H9 (cell line): ENCODE measurements around the gene MON2. TPM values are rescaled to one million over a fixed set of nuclear protein-coding genes. Genes with fewer than 3 reads are reported as not detected.

Source experiments
- DNase-seq: peaks from one replicate; pipeline ENCODE4 v3.0.0-alpha.2; 2017
- H2AFZ ChIP-seq: one replicate; pipeline ENCODE4 v1.6.1; 2013; ENCODE audit warnings: mild to moderate bottlenecking, low read length, control low read depth, moderate library complexity
- H2AK5ac ChIP-seq: 2 replicates; pipeline ENCODE4 v1.6.1; 2013; ENCODE audit warnings: low read length, control low read depth, mixed read lengths; ENCODE audit not compliant: insufficient read length
- H2BK120ac ChIP-seq: one replicate; pipeline ENCODE4 v1.6.1; 2013; ENCODE audit warnings: low read depth, mild to moderate bottlenecking, low read length, control low read depth, inconsistent platforms; ENCODE audit not compliant: poor library complexity, severe bottlenecking
- H2BK12ac ChIP-seq: 2 replicates; pipeline ENCODE4 v1.6.1; 2013; ENCODE audit warnings: low read length, control low read depth, mixed read lengths, low read depth; ENCODE audit not compliant: insufficient read length
- H2BK15ac ChIP-seq: 2 replicates; pipeline ENCODE4 v1.6.1; 2013; ENCODE audit warnings: low read depth, low read length, control low read depth
- H2BK20ac ChIP-seq: one replicate; pipeline ENCODE4 v1.6.1; 2013; ENCODE audit warnings: low read depth, mild to moderate bottlenecking, low read length, control low read depth, inconsistent platforms; ENCODE audit not compliant: poor library complexity, severe bottlenecking
- H2BK5ac ChIP-seq: 2 replicates; pipeline ENCODE4 v1.6.1; 2013; ENCODE audit warnings: low read length, control low read depth, mixed read lengths; ENCODE audit not compliant: insufficient read length
- H3K14ac ChIP-seq: 2 replicates; pipeline ENCODE4 v1.6.1; 2013; ENCODE audit warnings: low read length, control low read depth; ENCODE audit not compliant: insufficient read depth
- H3K18ac ChIP-seq: 2 replicates; pipeline ENCODE4 v1.6.1; 2013; ENCODE audit warnings: low read depth, mild to moderate bottlenecking, mixed read lengths, low read length, control low read depth; ENCODE audit not compliant: insufficient read length
- H3K23ac ChIP-seq: 2 replicates; pipeline ENCODE4 v1.6.1; 2013; ENCODE audit warnings: low read length, control low read depth, mixed read lengths, low read depth; ENCODE audit not compliant: insufficient read length
- H3K23me2 ChIP-seq: 2 replicates; pipeline ENCODE4 v1.6.1; 2013; ENCODE audit warnings: low read depth, mild to moderate bottlenecking, mixed read lengths, low read length, control low read depth; ENCODE audit not compliant: insufficient read length, poor library complexity, severe bottlenecking
- H3K27ac ChIP-seq: 2 replicates; pipeline ENCODE4 v1.5.1; 2013; ENCODE audit warnings: low read length, control low read depth, mixed read lengths, low read depth; ENCODE audit not compliant: insufficient read length
- H3K27me3 ChIP-seq: 2 replicates; pipeline ENCODE4 v1.6.1; 2013; ENCODE audit warnings: low read length, control low read depth, inconsistent platforms; ENCODE audit not compliant: insufficient read depth
- H3K4ac ChIP-seq: 2 replicates; pipeline ENCODE4 v1.6.1; 2013; ENCODE audit warnings: low read depth, mild to moderate bottlenecking, control low read depth, inconsistent platforms, low read length, moderate library complexity
- H3K4me1 ChIP-seq: 2 replicates; pipeline ENCODE4 v1.6.1; 2013; ENCODE audit warnings: low read length, control low read depth, inconsistent platforms; ENCODE audit not compliant: insufficient read depth
- H3K4me2 ChIP-seq: 2 replicates; pipeline ENCODE4 v1.6.1; 2013; ENCODE audit warnings: low read length, control low read depth, mixed read lengths; ENCODE audit not compliant: insufficient read length, insufficient read depth
- H3K56ac ChIP-seq: 2 replicates; pipeline ENCODE4 v1.6.1; 2013; ENCODE audit warnings: low read depth, mild to moderate bottlenecking, mixed read lengths, low read length, control low read depth; ENCODE audit not compliant: insufficient read length
- H3K79me1 ChIP-seq: 2 replicates; pipeline ENCODE4 v1.6.1; 2013; ENCODE audit warnings: low read depth, mild to moderate bottlenecking, moderate library complexity, low read length, control low read depth, inconsistent platforms; ENCODE audit not compliant: insufficient read depth, poor library complexity, severe bottlenecking
- H3K79me2 ChIP-seq: 2 replicates; pipeline ENCODE4 v1.6.1; 2013; ENCODE audit warnings: low read length, control low read depth, inconsistent platforms; ENCODE audit not compliant: insufficient read depth
- H3K9ac ChIP-seq: 2 replicates; pipeline ENCODE4 v1.6.1; 2013; ENCODE audit warnings: low read length, control low read depth, mixed read lengths; ENCODE audit not compliant: insufficient read length; ENCODE audit errors: extremely low read depth
- H3K9me3 ChIP-seq: one replicate; pipeline ENCODE4 v1.6.1; 2013; ENCODE audit warnings: low read depth, low read length, inconsistent platforms; ENCODE audit not compliant: control insufficient read depth
- H3T11ph ChIP-seq: one replicate; pipeline ENCODE4 v1.6.1; 2013; ENCODE audit warnings: mild to moderate bottlenecking, low read length, control low read depth, inconsistent platforms
- H4K20me1 ChIP-seq: one replicate; pipeline ENCODE4 v1.6.1; 2013; ENCODE audit not compliant: control insufficient read depth, insufficient read length, insufficient read depth
- H4K5ac ChIP-seq: 2 replicates; pipeline ENCODE4 v1.6.1; 2013; ENCODE audit warnings: low read depth, mild to moderate bottlenecking, mixed read lengths, low read length, control low read depth; ENCODE audit not compliant: insufficient read length
- H4K8ac ChIP-seq: replicated peaks from 2 replicates; pipeline ENCODE4 v1.6.1; 2013; ENCODE audit warnings: low read length, control low read depth, mixed read lengths, low read depth; ENCODE audit not compliant: insufficient read length
- H4K91ac ChIP-seq: 2 replicates; pipeline ENCODE4 v1.6.1; 2013; ENCODE audit warnings: low read depth, mild to moderate bottlenecking, moderate library complexity, mixed read lengths, low read length, control low read depth; ENCODE audit not compliant: insufficient read length
- H3K27ac Mint-ChIP-seq, 3 experiments: 2 replicates in 2 of 3; 3 replicates in 1 of 3; pipeline ENCODE4 v1.8.0; 2020 to 2021; ENCODE audit warnings: mixed read lengths in 3 of 3, mild to moderate bottlenecking in 1 of 3, moderate library complexity in 1 of 3
- H3K27me3 Mint-ChIP-seq: 2 replicates; pipeline ENCODE4 v1.8.0; 2021; ENCODE audit warnings: low read depth, mild to moderate bottlenecking, moderate library complexity, mixed read lengths
- H3K36me3 Mint-ChIP-seq, 3 experiments: 2 replicates in 2 of 3; 3 replicates in 1 of 3; pipeline ENCODE4 v1.8.0; 2020 to 2021; ENCODE audit warnings: low read depth in 3 of 3, mixed read lengths in 3 of 3; ENCODE audit not compliant: insufficient read depth in 1 of 3
- H3K4me1 Mint-ChIP-seq, 2 experiments: 2 replicates each; pipeline ENCODE4 v1.8.0; 2020; ENCODE audit warnings: mixed read lengths in 2 of 2
- H3K4me3 Mint-ChIP-seq, 2 experiments: 2 replicates in 1 of 2; 3 replicates in 1 of 2; pipeline ENCODE4 v1.8.0; 2020 to 2021; ENCODE audit warnings: mild to moderate bottlenecking in 2 of 2, mixed read lengths in 2 of 2, moderate library complexity in 1 of 2
- H3K9me3 Mint-ChIP-seq, 2 experiments: 2 replicates in 1 of 2; 3 replicates in 1 of 2; pipeline ENCODE4 v1.8.0; 2020; ENCODE audit warnings: mild to moderate bottlenecking in 2 of 2, mixed read lengths in 2 of 2, moderate library complexity in 1 of 2
- CTCF ChIP-seq: fragments of 200-600 bp; sonication (generic); conservative IDR thresholded peaks from 3 replicates; pipeline ENCODE4 v1.8.0; 2021; ENCODE audit warnings: antibody characterized with exemption, mild to moderate bottlenecking
- WGBS: extraction: QIAGEN DNeasy Blood & Tissue Kit; methylation state at CpG from one replicate; pipeline ENCODE4 v1.1.7; 2013; ENCODE audit warnings: missing lambda C conversion rate, low lambda C conversion rate, mixed read lengths; ENCODE audit not compliant: insufficient read length; ENCODE audit errors: extremely low coverage; 5-methylcytosine and 5-hydroxymethylcytosine counted together
- total RNA-seq: library from RNA; stranded (reverse); gene quantifications from 2 replicates; pipeline ENCODE4 v1.2.1, GENCODE V29; 2021

The MON2 gene
- total RNA-seq, 1 experiment from 2014 or later, result 21.9 TPM

- Histone ChIP-seq H4K5ac (no peak overlapping the region), H3K14ac (no peak overlapping the region), H2BK15ac (no peak overlapping the region), H3K23me2 (no peaks in the 10 kb centered on the region), H3K4me1 (no peaks in the 10 kb centered on the region), H3K4ac (no peak overlapping the region), H4K91ac (no peak overlapping the region), H2BK120ac (no peak overlapping the region), H2AFZ (no peak overlapping the region), H2BK5ac (no peak overlapping the region), H3K4me2 (no peak overlapping the region), H2AK5ac (no peak overlapping the region), H3K79me1 (peaks cover 6% of the 10 kb centered on the region), H3K27ac (no peak overlapping the region), H4K20me1 (no peaks in the 10 kb centered on the region), H3K27me3 (no peaks in the 10 kb centered on the region), H3K18ac (no peak overlapping the region), H2BK12ac (no peak overlapping the region), H4K8ac (no peak overlapping the region), H3K9ac (no peak overlapping the region), H2BK20ac (no peak overlapping the region), H3T11ph (no peak overlapping the region), H3K9me3 (no peaks in the 10 kb centered on the region), H3K56ac (no peak overlapping the region), H3K79me2 (peaks cover under 1% of the 10 kb centered on the region; the same call in 1 of the 2 replicates), H3K23ac (no peak overlapping the region)
- WGBS, result no CpG with 5 or more reads among the region's 3 CpGs
- H3K4me3 Mint-ChIP-seq, result no peak overlapping the region
- no peaks in the 10 kb centered on the region for H3K9me3 Mint-ChIP-seq
- H3K27me3 Mint-ChIP-seq, result no peaks in the 10 kb centered on the region
- no peaks in the 10 kb centered on the region; a peak in 1 of 7 replicates for H3K36me3 Mint-ChIP-seq
- no peak overlapping the region for H3K27ac Mint-ChIP-seq
- no peak for DNase-seq
- peaks cover 4 to 7% of the 10 kb centered on the region in 2 experiments for H3K4me1 Mint-ChIP-seq
- TF ChIP-seq CTCF, result peak; percentile 39; the same call in 2 of the 3 replicates
Observed at GRCh38 chr12:62472472-62472871, 5.8 kb downstream of the MON2 start.
